Cardiac ventricle fibroblast (primary cell): ENCODE results near the gene SPANXN1. TPM values are rescaled to one million over a fixed set of nuclear protein-coding genes. Genes with fewer than 3 reads are reported as not detected.

Experiments used
- total RNA-seq: library from RNA; depleted of rRNA; stranded (reverse); fragments of >200 nt; gene quantifications from 2 replicates; pipeline ENCODE4 v1.2.3, GENCODE V29; 2015

The SPANXN1 gene
- not detected in 2 replicates for total RNA-seq

DNA sequence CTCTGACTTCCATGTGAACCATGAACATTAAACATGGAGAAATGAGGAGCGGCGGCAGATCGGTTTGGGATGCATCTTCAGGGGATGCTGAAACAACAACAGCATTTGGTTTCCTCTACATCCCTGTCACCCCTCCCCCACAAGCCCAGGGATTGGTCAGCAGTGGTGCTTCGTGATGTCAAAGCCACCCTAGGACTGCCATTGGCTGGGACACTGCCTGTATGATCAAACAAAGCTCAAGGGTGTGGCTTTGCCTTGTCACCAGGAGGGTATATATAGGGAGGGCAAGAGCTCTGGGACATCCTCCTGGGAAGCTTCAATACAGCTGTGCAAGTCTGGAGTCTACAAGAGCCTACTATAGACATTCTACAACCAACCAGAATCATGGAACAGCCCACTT is at the start of gene SPANXN1:
TSS of gene SPANXN1 (plus strand) at position 301 of the 400 bp plus-strand sequence. CDS start at position 385, 84 bp downstream.

